GM21390 (cell line): ENCODE results near the gene HIGD2B.
"Not testable (repeated sequence)": the region's sequence is repeated elsewhere in the genome, so short reads cannot be mapped to it uniquely, and the experiment has no call there.

Source experiments
- ATAC-seq: cut with Tn5 transposase; IDR thresholded peaks from one replicate; pipeline ENCODE4 v1.9.1; 2021; ENCODE audit not compliant: unreplicated experiment

Gene HIGD2B

DNA sequence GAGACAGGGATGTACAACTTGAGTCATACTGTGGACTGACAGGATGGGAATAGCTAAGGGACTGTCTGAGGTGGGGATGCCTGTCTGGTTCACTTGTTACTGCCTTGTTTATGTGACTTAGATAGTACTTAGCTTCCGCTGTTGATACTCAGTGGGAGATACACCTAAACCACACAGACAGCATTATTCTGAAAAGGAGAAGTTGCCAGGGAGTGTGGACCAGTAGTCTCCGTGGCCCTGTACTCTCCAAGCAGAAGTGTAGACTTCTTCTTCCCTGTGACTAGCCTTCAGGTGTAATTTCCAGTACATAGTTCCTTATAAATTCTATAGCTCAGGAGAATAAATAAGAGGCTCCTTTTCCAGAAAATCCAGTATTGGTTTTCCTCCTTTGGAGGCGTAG lies 5.1 kb downstream of the HIGD2B start:
- no peak for ATAC-seq

DNA sequence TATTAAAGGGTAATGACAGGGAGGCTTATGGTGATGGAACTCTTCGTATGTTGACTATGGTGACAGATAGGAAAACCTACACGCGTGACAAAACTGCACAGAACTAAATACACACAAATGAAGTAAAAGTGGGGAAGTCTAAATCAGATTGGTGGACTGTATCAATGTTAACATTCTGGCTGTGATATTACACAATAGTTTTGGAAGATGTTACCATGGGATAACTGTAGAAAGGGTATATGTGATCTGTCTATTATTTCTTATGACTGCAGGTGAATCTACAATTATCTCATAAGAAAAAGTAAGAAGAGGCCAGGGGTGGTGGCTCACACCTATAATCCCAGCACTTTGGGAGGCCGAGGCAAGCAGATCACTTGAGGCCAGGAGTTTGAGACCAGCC lies 9.1 kb downstream of the HIGD2B start:
- ATAC-seq: no peak

DNA sequence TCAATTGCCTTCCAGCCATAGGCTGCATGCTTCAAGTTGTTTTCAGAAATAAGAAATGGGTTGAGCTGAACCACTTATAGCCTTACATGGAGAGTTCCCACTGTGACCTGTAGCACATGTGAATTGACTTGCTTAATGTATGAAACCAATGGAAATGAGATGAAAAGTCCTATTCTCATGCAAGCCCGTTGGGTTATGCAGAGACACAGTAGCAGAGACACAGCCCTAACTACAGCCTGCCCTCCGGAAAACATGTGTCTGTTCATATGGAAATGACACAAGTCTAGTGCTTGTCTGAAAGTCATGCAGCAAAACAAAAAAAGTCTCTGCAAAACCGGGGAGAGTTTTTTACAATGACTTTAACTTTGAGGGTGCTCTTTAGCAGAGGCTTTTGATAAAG lies 14.5 kb downstream of the HIGD2B start:
- no peak for ATAC-seq

DNA sequence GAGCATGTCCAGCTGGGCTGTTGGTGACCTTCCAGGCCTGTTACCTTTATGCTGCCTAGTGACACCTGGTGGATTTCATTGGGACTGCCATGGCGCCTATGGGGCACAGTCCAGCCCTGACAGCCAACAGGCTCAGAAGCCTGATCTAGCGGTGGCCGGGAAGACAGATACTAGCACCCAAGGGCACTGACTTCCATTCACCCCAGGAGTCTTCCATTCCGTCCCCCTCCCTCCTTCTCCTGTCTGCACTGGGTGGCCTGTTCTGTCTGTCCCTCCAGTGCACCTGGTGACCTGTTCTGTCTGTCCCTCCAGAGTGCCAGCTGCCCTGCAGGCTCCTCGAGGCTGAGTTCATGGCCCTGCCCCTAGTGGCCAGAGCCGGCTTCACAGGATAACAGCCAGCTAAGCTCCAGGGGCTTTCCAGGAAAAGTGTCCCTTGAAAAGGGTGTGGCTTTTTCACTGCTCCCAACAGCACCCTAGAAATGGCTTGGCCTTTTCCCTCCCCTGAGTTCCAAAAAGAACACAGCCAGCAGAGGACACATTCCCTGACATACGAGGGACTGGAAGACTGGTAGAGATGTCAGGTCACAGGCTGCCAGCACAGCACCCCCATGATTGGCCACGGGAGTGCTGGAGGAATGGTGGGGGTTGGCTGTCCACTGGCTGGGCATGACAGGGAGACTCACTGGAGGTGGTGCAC lies 15.2 kb downstream of the HIGD2B start:
- peak; percentile 79 for ATAC-seq

DNA sequence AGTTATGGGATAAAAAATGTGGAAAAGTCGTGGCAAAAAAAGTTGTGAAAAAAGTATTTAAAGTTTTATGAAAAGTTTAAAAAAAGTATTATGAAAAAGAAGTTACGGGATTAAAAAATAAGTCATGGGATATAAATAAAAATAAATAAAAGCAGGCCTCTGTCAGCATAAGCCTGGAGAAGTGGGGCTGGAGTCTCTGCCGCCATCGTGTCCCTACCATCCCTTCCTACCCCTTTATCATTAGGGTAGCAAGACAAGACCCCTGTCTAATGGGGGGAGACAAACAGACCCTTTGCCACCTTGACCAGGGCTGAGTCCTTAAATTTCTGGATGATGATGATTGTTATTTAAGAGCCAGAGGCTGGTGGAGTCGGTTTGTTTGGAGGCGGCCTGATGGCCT lies 16.2 kb downstream of the HIGD2B start:
- ATAC-seq: not testable (repeated sequence)

DNA sequence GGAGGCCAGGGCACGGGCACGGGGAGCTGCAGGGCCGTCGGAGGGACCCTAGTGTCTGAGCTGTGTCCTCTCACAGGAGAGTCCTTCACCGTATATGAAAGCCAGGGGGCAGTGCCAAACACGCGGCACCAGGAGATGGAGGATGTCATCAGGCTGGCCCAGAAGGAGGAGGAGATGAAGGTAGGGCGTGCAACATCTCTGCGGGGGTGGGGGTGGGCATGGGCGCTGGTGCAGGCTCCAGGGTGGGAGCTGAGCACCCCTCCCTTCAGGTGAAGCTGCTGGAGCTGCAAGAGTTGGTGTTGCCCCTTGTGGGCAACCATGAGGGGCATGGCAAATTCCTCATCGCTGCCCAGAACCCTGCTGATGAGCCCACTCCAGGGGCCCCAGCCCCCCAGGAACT lies 20.3 kb downstream of the HIGD2B start:
- not testable (repeated sequence) for ATAC-seq

DNA sequence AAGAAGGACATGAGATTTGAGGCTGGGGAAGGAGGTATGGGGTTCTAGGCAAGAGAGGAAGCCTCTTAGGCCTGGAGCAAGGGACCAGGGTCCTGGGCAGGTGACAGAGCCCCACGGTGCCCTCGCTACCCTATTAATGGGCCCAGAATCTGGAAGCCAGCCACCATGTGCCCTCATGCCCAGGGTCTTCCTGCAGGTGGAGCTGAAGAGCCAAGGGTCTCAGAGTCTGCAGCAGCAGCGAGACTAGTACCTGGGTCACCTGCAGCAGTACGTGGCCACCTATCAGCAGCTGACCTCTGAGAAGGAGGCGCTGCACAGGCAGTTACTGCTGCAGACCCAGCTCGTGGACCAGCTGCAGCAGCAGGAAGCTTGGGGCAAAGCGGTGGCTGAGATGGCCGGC lies 22.1 kb downstream of the HIGD2B start:
- not testable (repeated sequence) for ATAC-seq

DNA sequence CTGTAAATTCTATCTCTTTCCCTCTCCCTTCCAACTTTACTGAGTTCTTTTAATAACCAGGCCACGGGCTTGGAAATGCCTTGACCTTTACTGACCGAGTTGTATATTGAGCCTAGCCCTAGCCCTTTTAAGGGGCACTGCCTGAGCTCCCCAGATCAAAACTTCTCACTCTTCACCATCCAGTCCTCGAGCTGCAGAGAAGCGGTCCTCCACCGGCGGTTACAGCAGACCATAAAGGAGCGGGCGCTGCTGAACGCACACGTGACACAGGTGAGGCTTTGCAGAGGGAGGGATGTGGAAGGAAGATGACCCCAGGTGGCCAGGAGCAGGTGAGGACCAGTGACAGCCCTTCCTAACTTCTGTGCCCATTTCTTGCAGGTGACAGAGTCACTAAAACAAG lies 24.9 kb downstream of the HIGD2B start:
- not testable (repeated sequence) for ATAC-seq

DNA sequence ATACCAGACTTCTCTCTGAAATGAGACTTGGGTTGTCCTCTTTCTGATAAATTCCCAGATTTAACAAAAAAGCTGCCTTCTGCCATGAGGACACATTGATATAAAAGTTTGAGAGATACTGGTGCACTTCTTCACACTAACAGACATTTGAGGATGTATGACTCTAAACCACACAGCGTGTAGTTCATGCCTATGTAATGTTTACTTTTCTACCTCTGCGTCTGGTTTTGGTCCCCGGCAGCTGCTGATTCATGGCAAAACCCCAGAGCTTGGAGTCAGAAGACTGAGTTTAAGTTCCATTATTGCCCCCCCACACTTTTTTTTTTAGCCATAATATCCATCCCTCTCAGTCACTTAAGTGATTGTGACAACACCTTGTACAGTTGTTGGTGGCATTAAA lies 30.0 kb downstream of the HIGD2B start:
- ATAC-seq: not testable (repeated sequence)

DNA sequence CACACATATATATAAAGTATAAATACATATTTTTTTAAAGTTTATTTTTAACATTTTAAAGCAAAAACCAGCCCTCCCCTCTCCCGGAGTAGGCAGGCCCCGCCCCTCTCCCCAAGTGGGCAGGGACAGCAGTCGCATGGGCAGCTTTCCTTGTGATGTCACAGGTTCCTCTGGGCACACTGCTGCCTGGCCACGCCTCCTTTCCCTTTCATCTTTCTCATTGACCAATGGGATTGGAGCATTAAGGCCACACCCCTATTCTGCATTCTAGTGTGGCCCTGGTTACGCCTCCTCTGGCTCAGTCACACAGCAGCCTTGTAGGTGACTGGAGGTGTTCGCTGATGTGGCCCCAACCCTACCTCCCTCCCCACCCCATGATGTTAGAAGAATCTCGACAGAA lies 31.6 kb downstream of the HIGD2B start, which contains the start of gene GOLGA6B:
Gene GOLGA6B (plus strand): TSS at position 301 of the 400 bp plus-strand sequence. CDS start 41 bp downstream, at position 342.
- not testable (repeated sequence) for ATAC-seq

DNA sequence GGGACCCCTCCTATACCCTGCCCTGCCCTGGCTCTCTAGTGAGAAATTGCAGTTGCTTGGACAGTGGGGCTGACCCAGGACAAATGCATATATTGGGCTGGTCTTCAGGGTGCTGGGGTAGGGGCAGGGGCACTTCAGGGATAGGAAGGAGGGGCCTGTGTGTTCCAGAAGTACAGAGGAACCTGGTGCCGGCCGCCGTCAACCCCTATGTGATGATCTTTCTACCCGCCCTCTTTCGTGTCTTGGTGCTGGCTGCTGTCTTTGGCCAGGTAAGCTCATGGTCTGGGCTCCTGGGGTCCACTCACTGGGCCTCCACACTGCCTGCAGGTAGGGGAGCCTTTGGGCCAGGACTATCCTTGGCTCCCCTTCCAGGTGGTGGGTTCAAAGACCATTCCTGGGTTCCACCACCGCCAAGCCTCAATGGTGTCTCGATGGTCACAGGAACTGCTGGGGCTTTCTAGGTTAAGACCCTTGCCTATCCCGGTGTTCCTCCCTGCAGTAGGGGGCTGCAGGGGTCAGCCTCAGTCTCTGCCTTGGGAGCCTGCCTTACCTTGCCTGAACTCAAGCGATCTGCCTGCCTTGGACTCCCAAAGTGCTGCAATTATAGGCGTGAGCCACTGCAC lies 37.2 kb downstream of the HIGD2B start:
- ATAC-seq: not testable (repeated sequence)

DNA sequence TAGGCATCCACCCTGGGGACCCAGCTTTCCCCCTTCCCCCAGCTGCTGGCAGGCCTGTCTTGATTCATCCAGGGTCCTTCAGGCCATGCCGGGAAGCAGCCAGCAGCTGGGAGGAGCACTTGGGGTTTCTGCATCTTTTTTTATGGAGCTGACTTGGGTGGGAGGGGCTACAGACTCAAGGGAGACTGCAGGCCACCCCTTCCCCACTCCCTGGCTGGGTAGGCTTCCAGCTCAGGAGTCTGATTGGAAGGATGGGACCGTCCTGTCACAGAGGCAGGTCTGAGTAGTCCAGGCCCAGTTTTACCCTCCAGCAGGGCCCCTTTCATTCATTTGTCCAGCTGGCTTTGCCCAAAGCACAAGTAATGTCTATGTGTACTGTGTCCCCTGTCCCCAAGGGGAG lies 43.7 kb downstream of the HIGD2B start:
- ATAC-seq: not testable (repeated sequence)

DNA sequence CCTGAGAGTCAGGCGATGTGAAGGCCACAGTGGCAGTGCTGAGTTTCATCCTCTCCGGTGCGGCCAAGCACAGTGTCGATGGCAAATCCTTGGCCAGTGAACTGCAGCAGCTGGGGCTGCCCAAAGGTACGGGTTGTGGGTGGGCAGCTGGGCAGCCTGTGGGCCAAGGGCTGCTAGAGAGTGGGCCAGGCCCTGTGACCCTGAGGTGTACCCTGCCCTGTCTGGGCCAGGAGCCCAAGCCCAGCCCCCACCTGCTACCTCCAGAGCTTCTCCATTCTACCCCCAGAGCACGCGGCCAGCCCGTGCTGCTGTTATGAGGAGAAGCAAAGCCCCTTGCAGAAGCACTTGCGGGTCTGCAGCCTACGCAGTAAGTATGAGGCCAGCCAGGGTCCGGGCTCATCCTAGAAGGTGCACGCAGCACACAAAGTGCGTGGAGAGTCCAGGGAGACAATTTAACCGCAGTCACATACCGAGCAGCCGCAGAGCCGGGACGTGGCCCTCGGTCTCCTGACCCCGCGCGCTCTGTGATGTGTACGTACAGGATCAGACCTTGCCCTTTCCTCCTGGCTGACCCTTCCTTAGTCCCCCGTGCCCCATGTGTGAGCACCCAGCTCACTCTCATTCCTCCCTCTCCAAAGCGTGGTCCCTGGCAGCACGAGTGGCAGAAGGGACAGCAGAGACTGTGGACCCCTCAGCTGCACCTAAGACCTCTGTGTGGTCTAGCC lies 46.1 kb downstream of the HIGD2B start:
- ATAC-seq: not testable (repeated sequence)

DNA sequence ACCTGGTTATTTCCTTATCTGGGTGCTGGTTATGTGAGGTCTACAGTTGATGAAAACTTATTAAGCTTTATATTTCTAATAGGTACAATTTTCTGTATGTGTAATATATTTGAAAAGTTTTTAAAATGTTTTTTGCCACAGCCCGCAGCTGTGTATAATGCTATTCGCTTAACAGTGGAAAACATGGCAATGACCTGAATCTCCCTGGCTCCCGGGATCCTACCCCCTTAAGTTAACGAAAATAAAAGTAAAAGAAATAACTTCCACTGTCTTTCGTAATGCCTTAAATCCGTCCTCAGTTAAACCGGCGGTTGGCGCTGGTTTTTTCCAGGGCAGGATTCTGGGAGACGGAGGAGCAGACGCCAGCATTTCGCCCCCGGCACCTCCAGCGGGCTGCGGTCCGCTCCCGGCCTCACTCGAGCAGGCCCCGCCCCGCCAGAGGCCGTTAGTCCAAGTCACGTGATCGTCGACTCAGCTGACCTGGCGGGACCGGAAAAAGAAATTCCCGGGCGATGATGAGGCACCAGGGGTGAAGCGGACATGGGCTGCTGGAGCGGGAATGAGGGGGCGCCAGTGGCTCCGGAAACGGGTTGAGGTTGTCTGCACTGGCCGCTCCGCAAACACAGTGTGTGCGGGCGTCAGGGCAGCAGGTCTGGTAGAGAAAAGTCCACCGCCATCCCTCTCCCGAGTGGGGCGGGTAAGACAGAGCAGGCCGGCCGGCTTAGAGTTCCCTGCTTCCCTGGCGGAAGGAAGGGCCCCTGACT lies 49.3 kb downstream of the HIGD2B start:
- peak; percentile 57 for ATAC-seq

DNA sequence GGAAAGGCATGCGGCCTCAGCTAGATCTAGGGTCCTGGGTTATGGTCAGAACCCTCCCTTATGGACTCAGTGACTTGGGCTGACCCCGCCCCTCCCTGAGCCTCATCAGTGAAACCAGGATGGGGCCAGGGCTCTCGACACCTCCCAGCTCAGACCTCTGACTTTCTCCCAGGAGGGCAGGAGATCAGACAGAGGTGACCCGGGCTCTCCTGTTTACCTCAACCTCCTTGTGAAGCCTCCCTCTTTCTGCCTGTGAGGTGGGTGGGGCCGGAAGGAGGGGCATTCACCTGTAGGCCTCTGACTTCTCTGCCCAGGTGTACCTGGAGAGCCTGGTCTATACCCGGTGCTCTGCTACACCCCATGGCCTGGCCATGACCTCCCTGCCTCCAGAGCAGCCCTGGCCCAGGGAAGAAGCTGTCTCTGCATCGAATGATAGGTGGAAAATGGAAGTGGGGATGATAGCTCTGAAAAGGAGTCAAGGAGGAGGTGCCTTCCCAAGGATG lies 56.9 kb downstream of the HIGD2B start:
- ATAC-seq: not testable (repeated sequence)

DNA sequence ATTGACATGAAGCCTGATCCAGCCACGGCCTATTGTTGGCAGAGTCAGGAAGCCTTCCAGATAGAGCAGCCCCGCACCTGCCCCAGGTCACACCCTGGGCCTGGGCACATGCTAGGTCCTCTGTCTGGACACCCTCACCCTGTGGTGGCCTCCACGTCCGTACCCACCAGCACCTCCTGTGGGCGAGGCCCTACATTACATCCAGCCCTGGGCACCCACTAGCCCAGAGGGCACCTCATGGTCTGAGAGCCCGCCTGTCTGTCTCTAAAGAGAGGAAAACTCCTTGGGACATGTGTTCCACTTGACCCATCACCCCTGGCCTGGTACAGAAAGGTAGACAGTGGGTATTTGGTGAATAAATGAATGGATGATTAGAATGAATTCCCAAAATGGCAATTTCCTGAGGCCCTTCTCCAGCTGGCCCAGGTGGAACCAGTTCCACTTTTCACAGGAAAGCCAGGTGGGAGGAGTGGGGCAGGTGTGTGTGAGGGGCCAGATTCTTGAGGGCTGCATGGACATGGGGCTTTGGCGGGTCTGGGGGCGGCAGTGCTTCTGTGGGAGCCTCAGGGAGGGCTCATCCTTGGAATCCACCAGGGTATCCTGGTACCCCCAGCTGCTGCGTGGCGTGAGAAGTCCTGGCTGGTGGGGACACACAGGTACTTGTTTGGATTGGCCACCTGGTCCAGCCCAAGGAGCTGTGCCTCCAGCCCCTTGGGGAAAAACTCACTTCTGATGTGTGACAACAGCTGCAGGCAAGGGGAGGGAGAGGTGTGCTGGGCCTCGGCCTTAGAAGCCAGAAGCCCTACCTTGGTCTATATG lies 57.5 kb downstream of the HIGD2B start:
- not testable (repeated sequence) for ATAC-seq

DNA sequence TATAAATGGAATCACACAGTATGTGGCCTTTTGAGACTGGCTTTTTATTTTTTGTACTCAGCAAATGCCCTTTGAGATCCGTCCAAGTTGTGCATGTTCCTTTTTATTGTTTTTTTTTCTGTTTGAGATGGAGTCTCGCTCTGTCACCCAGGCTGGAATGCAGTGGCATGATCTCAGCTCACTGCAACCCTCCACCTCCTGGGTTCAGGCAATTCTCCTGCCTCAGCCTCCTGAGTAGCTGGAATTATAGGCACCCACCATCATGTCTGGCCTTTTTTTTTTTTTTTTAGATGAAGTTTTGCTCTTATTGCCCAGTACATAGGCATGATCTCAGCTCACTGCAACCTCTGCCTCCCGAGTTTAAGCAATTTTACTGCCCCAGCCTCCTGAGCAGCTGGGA lies 59.8 kb downstream of the HIGD2B start:
- not testable (repeated sequence) for ATAC-seq
